Endothelial cell (in vitro differentiated cells): ENCODE data around the gene BPIFA2. TPM values are rescaled to one million over a fixed set of nuclear protein-coding genes. Genes with fewer than 3 reads are reported as not detected.

Experiments used
- DNase-seq: peaks from one replicate; pipeline ENCODE4 v3.0.0; 2021; ENCODE audit warnings: low spot score
- H3K27ac Mint-ChIP-seq: one replicate; pipeline ENCODE4 v1.8.0; 2021; ENCODE audit warnings: mixed read lengths, inconsistent platforms; ENCODE audit not compliant: unreplicated experiment
- H3K27me3 Mint-ChIP-seq: one replicate; pipeline ENCODE4 v1.8.0; 2021; ENCODE audit warnings: mild to moderate bottlenecking, moderate library complexity, mixed read lengths, inconsistent platforms; ENCODE audit not compliant: unreplicated experiment
- H3K36me3 Mint-ChIP-seq: one replicate; pipeline ENCODE4 v1.8.0; 2021; ENCODE audit warnings: mild to moderate bottlenecking, low read depth, mixed read lengths, inconsistent platforms; ENCODE audit not compliant: unreplicated experiment
- H3K4me1 Mint-ChIP-seq: one replicate; pipeline ENCODE4 v1.8.0; 2021; ENCODE audit warnings: mild to moderate bottlenecking, mixed read lengths, inconsistent platforms; ENCODE audit not compliant: unreplicated experiment
- H3K4me3 Mint-ChIP-seq: one replicate; pipeline ENCODE4 v1.8.0; 2021; ENCODE audit warnings: mild to moderate bottlenecking, mixed read lengths, inconsistent platforms; ENCODE audit not compliant: unreplicated experiment
- H3K9me3 Mint-ChIP-seq: one replicate; pipeline ENCODE4 v1.8.0; 2021; ENCODE audit warnings: mixed read lengths, inconsistent platforms; ENCODE audit not compliant: unreplicated experiment
- total RNA-seq: library from RNA; stranded (reverse); fragmentation: NEBNext Ultra II Directional; extraction: Animal tissue kit (Norgen Biotek cat#: 25700); gene quantifications from one replicate; pipeline ENCODE4 v1.2.1, GENCODE V29; 2021; ENCODE audit not compliant: unreplicated experiment
- TF ChIP-seq, protein P1 (sequence below): fragments of 200-600 bp; sonication (generic); IDR thresholded peaks from one replicate; pipeline ENCODE4 v1.5.0; 2021; ENCODE audit warnings: antibody characterized with exemption; ENCODE audit not compliant: unreplicated experiment

BPIFA2 gene
- total RNA-seq, 1 donor from 2014 or later, result not detected

DNA sequence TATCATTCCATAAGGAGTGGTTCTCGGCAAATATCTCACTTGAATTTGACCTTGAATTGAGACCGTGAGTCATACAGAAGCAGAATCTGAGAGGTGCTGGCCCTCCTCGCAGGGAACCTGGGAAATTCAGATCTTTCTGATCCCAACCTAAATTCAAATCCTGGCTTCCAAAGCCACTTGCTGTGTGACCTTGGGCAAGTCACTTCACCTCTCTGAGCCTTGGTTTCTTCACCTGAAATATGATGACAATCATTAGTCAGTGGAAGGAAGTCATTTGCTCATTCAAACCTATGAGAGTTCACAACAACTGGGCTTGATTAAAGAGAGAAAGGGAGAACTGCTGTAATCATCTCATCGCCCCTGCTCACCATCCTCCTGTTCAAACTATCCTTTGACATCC is 56.4 kb downstream of the BPIFA2 start:
- TF ChIP-seq, protein P1, sequence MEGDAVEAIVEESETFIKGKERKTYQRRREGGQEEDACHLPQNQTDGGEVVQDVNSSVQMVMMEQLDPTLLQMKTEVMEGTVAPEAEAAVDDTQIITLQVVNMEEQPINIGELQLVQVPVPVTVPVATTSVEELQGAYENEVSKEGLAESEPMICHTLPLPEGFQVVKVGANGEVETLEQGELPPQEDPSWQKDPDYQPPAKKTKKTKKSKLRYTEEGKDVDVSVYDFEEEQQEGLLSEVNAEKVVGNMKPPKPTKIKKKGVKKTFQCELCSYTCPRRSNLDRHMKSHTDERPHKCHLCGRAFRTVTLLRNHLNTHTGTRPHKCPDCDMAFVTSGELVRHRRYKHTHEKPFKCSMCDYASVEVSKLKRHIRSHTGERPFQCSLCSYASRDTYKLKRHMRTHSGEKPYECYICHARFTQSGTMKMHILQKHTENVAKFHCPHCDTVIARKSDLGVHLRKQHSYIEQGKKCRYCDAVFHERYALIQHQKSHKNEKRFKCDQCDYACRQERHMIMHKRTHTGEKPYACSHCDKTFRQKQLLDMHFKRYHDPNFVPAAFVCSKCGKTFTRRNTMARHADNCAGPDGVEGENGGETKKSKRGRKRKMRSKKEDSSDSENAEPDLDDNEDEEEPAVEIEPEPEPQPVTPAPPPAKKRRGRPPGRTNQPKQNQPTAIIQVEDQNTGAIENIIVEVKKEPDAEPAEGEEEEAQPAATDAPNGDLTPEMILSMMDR, result no peak
- Mint-ChIP-seq H3K4me1 (no peaks in the 10 kb centered on the region), H3K27me3 (peaks cover 2% of the 10 kb centered on the region), H3K4me3 (no peak overlapping the region), H3K36me3 (no peaks in the 10 kb centered on the region), H3K9me3 (no peaks in the 10 kb centered on the region), H3K27ac (no peak overlapping the region)
- no peak for DNase-seq

- no peak overlapping the region for H3K27ac Mint-ChIP-seq
- H3K4me1 Mint-ChIP-seq, result peaks cover 9% of the 10 kb centered on the region
- no peak overlapping the region for H3K4me3 Mint-ChIP-seq
- no peaks in the 10 kb centered on the region for H3K9me3 Mint-ChIP-seq
- TF ChIP-seq, protein P1, result no peak
- H3K27me3 Mint-ChIP-seq, result peaks cover 2% of the 10 kb centered on the region
- no peak for DNase-seq
- no peaks in the 10 kb centered on the region for H3K36me3 Mint-ChIP-seq
Observed at GRCh38 chr20:33229843-33230242, 61.9 kb downstream of the BPIFA2 start.

Other genes with a start within 250 kb of the BPIFA2 start
- gene SUN5, start 163.7 kb upstream of the BPIFA2 start, total RNA-seq, result not detected
- not detected for gene BPIFB2, start 160.5 kb upstream of the BPIFA2 start, total RNA-seq
- not detected for gene BPIFB6, start 136.5 kb upstream of the BPIFA2 start, total RNA-seq
- not detected for gene BPIFB3, start 114.3 kb upstream of the BPIFA2 start, total RNA-seq
- gene BPIFB4, start 88.5 kb upstream of the BPIFA2 start, total RNA-seq, result 2.1 TPM
- gene BPIFA3, start 49.2 kb downstream of the BPIFA2 start, total RNA-seq, result not detected
- not detected for gene BPIFA1, start 67.8 kb downstream of the BPIFA2 start, total RNA-seq
- gene BPIFB1, start 115.1 kb downstream of the BPIFA2 start, total RNA-seq, result not detected
- gene CDK5RAP1, start 233.4 kb downstream of the BPIFA2 start, total RNA-seq, result 42.7 TPM